H9 (cell line): ENCODE results near the gene NCAPH2. TPM values are rescaled to one million over a fixed set of nuclear protein-coding genes. Genes with fewer than 3 reads are reported as not detected.

ENCODE experiments used
- DNase-seq: peaks from one replicate; pipeline ENCODE4 v3.0.0-alpha.2; 2017
- H2AFZ ChIP-seq: one replicate; pipeline ENCODE4 v1.6.1; 2013; ENCODE audit warnings: mild to moderate bottlenecking, low read length, control low read depth, moderate library complexity
- H2AK5ac ChIP-seq: 2 replicates; pipeline ENCODE4 v1.6.1; 2013; ENCODE audit warnings: low read length, control low read depth, mixed read lengths; ENCODE audit not compliant: insufficient read length
- H2BK120ac ChIP-seq: one replicate; pipeline ENCODE4 v1.6.1; 2013; ENCODE audit warnings: low read depth, mild to moderate bottlenecking, low read length, control low read depth, inconsistent platforms; ENCODE audit not compliant: poor library complexity, severe bottlenecking
- H2BK12ac ChIP-seq: 2 replicates; pipeline ENCODE4 v1.6.1; 2013; ENCODE audit warnings: low read length, control low read depth, mixed read lengths, low read depth; ENCODE audit not compliant: insufficient read length
- H2BK15ac ChIP-seq: 2 replicates; pipeline ENCODE4 v1.6.1; 2013; ENCODE audit warnings: low read depth, low read length, control low read depth
- H2BK20ac ChIP-seq: one replicate; pipeline ENCODE4 v1.6.1; 2013; ENCODE audit warnings: low read depth, mild to moderate bottlenecking, low read length, control low read depth, inconsistent platforms; ENCODE audit not compliant: poor library complexity, severe bottlenecking
- H2BK5ac ChIP-seq: 2 replicates; pipeline ENCODE4 v1.6.1; 2013; ENCODE audit warnings: low read length, control low read depth, mixed read lengths; ENCODE audit not compliant: insufficient read length
- H3K14ac ChIP-seq: 2 replicates; pipeline ENCODE4 v1.6.1; 2013; ENCODE audit warnings: low read length, control low read depth; ENCODE audit not compliant: insufficient read depth
- H3K18ac ChIP-seq: 2 replicates; pipeline ENCODE4 v1.6.1; 2013; ENCODE audit warnings: low read depth, mild to moderate bottlenecking, mixed read lengths, low read length, control low read depth; ENCODE audit not compliant: insufficient read length
- H3K23ac ChIP-seq: 2 replicates; pipeline ENCODE4 v1.6.1; 2013; ENCODE audit warnings: low read length, control low read depth, mixed read lengths, low read depth; ENCODE audit not compliant: insufficient read length
- H3K23me2 ChIP-seq: 2 replicates; pipeline ENCODE4 v1.6.1; 2013; ENCODE audit warnings: low read depth, mild to moderate bottlenecking, mixed read lengths, low read length, control low read depth; ENCODE audit not compliant: insufficient read length, poor library complexity, severe bottlenecking
- H3K27ac ChIP-seq: 2 replicates; pipeline ENCODE4 v1.5.1; 2013; ENCODE audit warnings: low read length, control low read depth, mixed read lengths, low read depth; ENCODE audit not compliant: insufficient read length
- H3K27me3 ChIP-seq: 2 replicates; pipeline ENCODE4 v1.6.1; 2013; ENCODE audit warnings: low read length, control low read depth, inconsistent platforms; ENCODE audit not compliant: insufficient read depth
- H3K4ac ChIP-seq: 2 replicates; pipeline ENCODE4 v1.6.1; 2013; ENCODE audit warnings: low read depth, mild to moderate bottlenecking, control low read depth, inconsistent platforms, low read length, moderate library complexity
- H3K4me1 ChIP-seq: 2 replicates; pipeline ENCODE4 v1.6.1; 2013; ENCODE audit warnings: low read length, control low read depth, inconsistent platforms; ENCODE audit not compliant: insufficient read depth
- H3K4me2 ChIP-seq: 2 replicates; pipeline ENCODE4 v1.6.1; 2013; ENCODE audit warnings: low read length, control low read depth, mixed read lengths; ENCODE audit not compliant: insufficient read length, insufficient read depth
- H3K56ac ChIP-seq: 2 replicates; pipeline ENCODE4 v1.6.1; 2013; ENCODE audit warnings: low read depth, mild to moderate bottlenecking, mixed read lengths, low read length, control low read depth; ENCODE audit not compliant: insufficient read length
- H3K79me1 ChIP-seq: 2 replicates; pipeline ENCODE4 v1.6.1; 2013; ENCODE audit warnings: low read depth, mild to moderate bottlenecking, moderate library complexity, low read length, control low read depth, inconsistent platforms; ENCODE audit not compliant: insufficient read depth, poor library complexity, severe bottlenecking
- H3K79me2 ChIP-seq: 2 replicates; pipeline ENCODE4 v1.6.1; 2013; ENCODE audit warnings: low read length, control low read depth, inconsistent platforms; ENCODE audit not compliant: insufficient read depth
- H3K9ac ChIP-seq: 2 replicates; pipeline ENCODE4 v1.6.1; 2013; ENCODE audit warnings: low read length, control low read depth, mixed read lengths; ENCODE audit not compliant: insufficient read length; ENCODE audit errors: extremely low read depth
- H3K9me3 ChIP-seq: one replicate; pipeline ENCODE4 v1.6.1; 2013; ENCODE audit warnings: low read depth, low read length, inconsistent platforms; ENCODE audit not compliant: control insufficient read depth
- H3T11ph ChIP-seq: one replicate; pipeline ENCODE4 v1.6.1; 2013; ENCODE audit warnings: mild to moderate bottlenecking, low read length, control low read depth, inconsistent platforms
- H4K20me1 ChIP-seq: one replicate; pipeline ENCODE4 v1.6.1; 2013; ENCODE audit not compliant: control insufficient read depth, insufficient read length, insufficient read depth
- H4K5ac ChIP-seq: 2 replicates; pipeline ENCODE4 v1.6.1; 2013; ENCODE audit warnings: low read depth, mild to moderate bottlenecking, mixed read lengths, low read length, control low read depth; ENCODE audit not compliant: insufficient read length
- H4K8ac ChIP-seq: replicated peaks from 2 replicates; pipeline ENCODE4 v1.6.1; 2013; ENCODE audit warnings: low read length, control low read depth, mixed read lengths, low read depth; ENCODE audit not compliant: insufficient read length
- H4K91ac ChIP-seq: 2 replicates; pipeline ENCODE4 v1.6.1; 2013; ENCODE audit warnings: low read depth, mild to moderate bottlenecking, moderate library complexity, mixed read lengths, low read length, control low read depth; ENCODE audit not compliant: insufficient read length
- H3K27ac Mint-ChIP-seq, 3 experiments: 2 replicates in 2 of 3; 3 replicates in 1 of 3; pipeline ENCODE4 v1.8.0; 2020 to 2021; ENCODE audit warnings: mixed read lengths in 3 of 3, mild to moderate bottlenecking in 1 of 3, moderate library complexity in 1 of 3
- H3K27me3 Mint-ChIP-seq: 2 replicates; pipeline ENCODE4 v1.8.0; 2021; ENCODE audit warnings: low read depth, mild to moderate bottlenecking, moderate library complexity, mixed read lengths
- H3K36me3 Mint-ChIP-seq, 3 experiments: 2 replicates in 2 of 3; 3 replicates in 1 of 3; pipeline ENCODE4 v1.8.0; 2020 to 2021; ENCODE audit warnings: low read depth in 3 of 3, mixed read lengths in 3 of 3; ENCODE audit not compliant: insufficient read depth in 1 of 3
- H3K4me1 Mint-ChIP-seq, 2 experiments: 2 replicates each; pipeline ENCODE4 v1.8.0; 2020; ENCODE audit warnings: mixed read lengths in 2 of 2
- H3K4me3 Mint-ChIP-seq, 2 experiments: 2 replicates in 1 of 2; 3 replicates in 1 of 2; pipeline ENCODE4 v1.8.0; 2020 to 2021; ENCODE audit warnings: mild to moderate bottlenecking in 2 of 2, mixed read lengths in 2 of 2, moderate library complexity in 1 of 2
- H3K9me3 Mint-ChIP-seq, 2 experiments: 2 replicates in 1 of 2; 3 replicates in 1 of 2; pipeline ENCODE4 v1.8.0; 2020; ENCODE audit warnings: mild to moderate bottlenecking in 2 of 2, mixed read lengths in 2 of 2, moderate library complexity in 1 of 2
- WGBS: extraction: QIAGEN DNeasy Blood & Tissue Kit; methylation state at CpG from one replicate; pipeline ENCODE4 v1.1.7; 2013; ENCODE audit warnings: missing lambda C conversion rate, low lambda C conversion rate, mixed read lengths; ENCODE audit not compliant: insufficient read length; ENCODE audit errors: extremely low coverage; 5-methylcytosine and 5-hydroxymethylcytosine counted together
- total RNA-seq: library from RNA; stranded (reverse); gene quantifications from 2 replicates; pipeline ENCODE4 v1.2.1, GENCODE V29; 2021
- TF ChIP-seq, protein P1 (sequence below): fragments of 200-600 bp; sonication (generic); conservative IDR thresholded peaks from 3 replicates; pipeline ENCODE4 v1.8.0; 2021; ENCODE audit warnings: antibody characterized with exemption, mild to moderate bottlenecking

The NCAPH2 gene
- total RNA-seq, 1 experiment from 2014 or later: 76.2 TPM

DNA sequence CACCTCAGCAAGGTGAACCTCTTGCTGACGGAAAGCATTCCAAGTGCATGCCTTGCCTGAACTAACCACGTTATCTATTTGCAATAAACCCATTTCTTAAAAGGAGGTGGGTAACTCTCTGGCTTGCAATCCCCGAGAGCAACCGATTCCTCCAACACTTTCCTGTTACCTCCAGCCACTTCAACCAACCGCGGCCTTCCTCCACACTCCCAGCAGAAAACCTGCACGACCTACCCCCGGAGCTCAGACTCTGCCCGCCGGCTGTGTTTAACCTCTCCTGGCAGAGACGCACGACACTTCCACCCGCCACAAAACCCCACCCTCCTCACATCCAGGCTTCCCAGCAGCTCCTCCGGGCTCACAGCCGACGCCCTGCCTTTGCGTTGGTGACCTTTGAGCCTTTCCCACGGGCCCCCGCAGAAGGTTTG is 16.7 kb downstream of the NCAPH2 start:
- no CpG with 5 or more reads among the region's 19 CpGs for WGBS
- H3K23me2 ChIP-seq: peaks cover 3% of the 10 kb centered on the region
- H3K27me3 Mint-ChIP-seq: peaks cover 32% of the 10 kb centered on the region
- no peak overlapping the region for H2AFZ ChIP-seq
- no peak overlapping the region for H4K8ac ChIP-seq
- no peak overlapping the region for H2BK12ac ChIP-seq
- H3K27ac ChIP-seq: no peak overlapping the region
- H3K4me1 ChIP-seq: peaks cover 3% of the 10 kb centered on the region; the same call in 1 of the 2 replicates
- H2BK120ac ChIP-seq: no peak overlapping the region
- no peak overlapping the region for H3K18ac ChIP-seq
- no peak overlapping the region for H2BK20ac ChIP-seq
- no peaks in the 10 kb centered on the region for H3K79me1 ChIP-seq
- H3K23ac ChIP-seq: no peak overlapping the region
- H3K4me2 ChIP-seq: peak overlapping the region; percentile 70
- no peak overlapping the region for H2AK5ac ChIP-seq
- TF ChIP-seq, protein P1, sequence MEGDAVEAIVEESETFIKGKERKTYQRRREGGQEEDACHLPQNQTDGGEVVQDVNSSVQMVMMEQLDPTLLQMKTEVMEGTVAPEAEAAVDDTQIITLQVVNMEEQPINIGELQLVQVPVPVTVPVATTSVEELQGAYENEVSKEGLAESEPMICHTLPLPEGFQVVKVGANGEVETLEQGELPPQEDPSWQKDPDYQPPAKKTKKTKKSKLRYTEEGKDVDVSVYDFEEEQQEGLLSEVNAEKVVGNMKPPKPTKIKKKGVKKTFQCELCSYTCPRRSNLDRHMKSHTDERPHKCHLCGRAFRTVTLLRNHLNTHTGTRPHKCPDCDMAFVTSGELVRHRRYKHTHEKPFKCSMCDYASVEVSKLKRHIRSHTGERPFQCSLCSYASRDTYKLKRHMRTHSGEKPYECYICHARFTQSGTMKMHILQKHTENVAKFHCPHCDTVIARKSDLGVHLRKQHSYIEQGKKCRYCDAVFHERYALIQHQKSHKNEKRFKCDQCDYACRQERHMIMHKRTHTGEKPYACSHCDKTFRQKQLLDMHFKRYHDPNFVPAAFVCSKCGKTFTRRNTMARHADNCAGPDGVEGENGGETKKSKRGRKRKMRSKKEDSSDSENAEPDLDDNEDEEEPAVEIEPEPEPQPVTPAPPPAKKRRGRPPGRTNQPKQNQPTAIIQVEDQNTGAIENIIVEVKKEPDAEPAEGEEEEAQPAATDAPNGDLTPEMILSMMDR: no peak
- no peaks in the 10 kb centered on the region for H3K9me3 ChIP-seq
- no peak overlapping the region for H4K91ac ChIP-seq
- peak overlapping the region in 1 of 3 experiments; percentile 80; a peak in 2 of 7 replicates for H3K27ac Mint-ChIP-seq
- no peak overlapping the region for H3K9ac ChIP-seq
- peaks cover 3 to 34% (median 24%) of the 10 kb centered on the region in 3 experiments; a peak in 6 of 7 replicates for H3K36me3 Mint-ChIP-seq
- no peak overlapping the region for H3K4ac ChIP-seq
- H3T11ph ChIP-seq: no peak overlapping the region
- no peak overlapping the region for H2BK15ac ChIP-seq
- H3K27me3 ChIP-seq: peaks cover 18% of the 10 kb centered on the region; the same call in 1 of the 2 replicates
- no peak for DNase-seq
- H4K5ac ChIP-seq: no peak overlapping the region
- no peak overlapping the region for H3K14ac ChIP-seq
- H4K20me1 ChIP-seq: no peaks in the 10 kb centered on the region
- H3K56ac ChIP-seq: no peak overlapping the region
- H3K4me1 Mint-ChIP-seq: peaks cover 11 to 15% of the 10 kb centered on the region in 2 experiments
- H3K9me3 Mint-ChIP-seq: no peaks in the 10 kb centered on the region; a peak in 1 of 5 replicates
- H3K4me3 Mint-ChIP-seq: peak overlapping the region; percentile 82 to 88
- H3K79me2 ChIP-seq: no peaks in the 10 kb centered on the region
- H2BK5ac ChIP-seq: no peak overlapping the region
